Heart left ventricle (tissue), 16 donors: ENCODE measurements around the gene MEGF10. TPM values are rescaled to one million over a fixed set of nuclear protein-coding genes. Genes with fewer than 3 reads are reported as not detected.

Experiments
- ATAC-seq, 4 donors: fragments of 200-7000 bp; cut with Tn5 transposase; one replicate each; pipeline ENCODE4 v1.9.1; 2020 to 2022; ENCODE audit warnings: moderate library complexity in 4 of 4, mild to moderate bottlenecking in 3 of 4, moderate number of reproducible peaks in 1 of 4
- DNase-seq, 5 donors: peaks; one replicate each; pipeline ENCODE4 v3.0.0-alpha.2; 2020
- H3K27ac ChIP-seq, 12 donors: fragments of 200-600 bp; sonication (generic) in 4 of 12; one replicate each; pipeline versions ENCODE4 v1.5.0 to v1.8.0; 2016 to 2022; ENCODE audit warnings: mild to moderate bottlenecking in 2 of 12
- H3K27me3 ChIP-seq, 9 donors: fragments of 200-600 bp; sonication (generic) in 2 of 9; one replicate each; pipeline versions ENCODE4 v1.5.1 to v1.8.0; 2016 to 2022; ENCODE audit warnings: mild to moderate bottlenecking in 3 of 9
- H3K36me3 ChIP-seq, 9 donors: fragments of 200-600 bp; sonication (generic) in 2 of 9; one replicate each; pipeline versions ENCODE4 v1.5.0 to v1.8.0; 2018 to 2022; ENCODE audit warnings: mild to moderate bottlenecking in 2 of 9
- H3K4me1 ChIP-seq, 12 donors: fragments of 200-600 bp; sonication (generic) in 4 of 12; one replicate each; pipeline versions ENCODE4 v1.5.0 to v1.8.0; 2016 to 2022; ENCODE audit warnings: mild to moderate bottlenecking in 3 of 12
- H3K4me3 ChIP-seq, 12 donors: fragments of 200-600 bp; sonication (generic) in 4 of 12; one replicate each; pipeline versions ENCODE4 v1.5.0 to v1.8.0; 2017 to 2022; ENCODE audit warnings: mild to moderate bottlenecking in 9 of 12, moderate library complexity in 4 of 12
- H3K9me3 ChIP-seq, 12 donors: fragments of 200-600 bp; sonication (generic) in 4 of 12; one replicate each; pipeline versions ENCODE4 v1.5.0 to v1.8.0; 2016 to 2022; ENCODE audit warnings: mild to moderate bottlenecking in 1 of 12
- CTCF ChIP-seq, 12 donors: fragments of 200-600 bp; sonication (generic) in 4 of 12; IDR thresholded peaks; one replicate each; pipeline versions ENCODE4 v1.5.0 to v1.8.0; 2018 to 2022; ENCODE audit warnings: antibody characterized with exemption in 12 of 12, mild to moderate bottlenecking in 5 of 12
- POLR2A ChIP-seq, 2 donors: fragments of 450-650 bp; IDR thresholded peaks; one replicate each; pipeline ENCODE4 v1.6.1; 2017; ENCODE audit warnings: antibody characterized with exemption in 2 of 2, mild to moderate bottlenecking in 2 of 2, moderate library complexity in 2 of 2
- WGBS, 4 donors: extraction: QIAGEN DNeasy Blood & Tissue Kit in 2 of 4; methylation state at CpG; one replicate each; pipeline versions ENCODE4 v1.1.5 to v1.1.7; 2013 to 2018; 5-methylcytosine and 5-hydroxymethylcytosine counted together
- intact Hi-C, 10 donors: fragments of 100-400 bp; cut with DNase I; formaldehyde crosslinking; loops; one replicate each; pipeline versions ENCODE4 v1.11.1 to v1.14.2; 2022
- polyA plus RNA-seq, 2 donors: library from polyadenylated mRNA; stranded (reverse); fragments of 200-250 nt; gene quantifications; one replicate each; pipeline ENCODE4 v1.2.3, GENCODE V29; 2013
- total RNA-seq, 9 donors: library from RNA; depleted of rRNA in 2 of 9; stranded (reverse); fragments of >200 nt in 2 of 9; fragmentation: NEBNext Ultra II Directional in 3 of 9; extraction: Animal tissue kit (Norgen Biotek cat#: 25700) in 3 of 9; gene quantifications; one replicate each; pipeline versions ENCODE4 v1.1.0 to v1.2.4, GENCODE V29; 2016 to 2023
- donor health status: ischemic (EF 13 %, LVEDD 7.1; RV severe dilation, severe dysfunction).
- donor health status: healthy with polysubstance abuse.
- donor health status: DM: no; HTN: yes; CAD: no.
- donor health status: DM: no; HTN: no; CAD: no.
- donor health status: ischemic (EF 25% LVEDD 6.9; RV normal size, moderate dysfunction).
- donor health status: ischemic (EF 25% LVEDD 5.7; RV mildly dilated, moderate dysfunction).
- donor health status: healthy.
- donor health status: DM: yes; HTN: yes; CAD: no.
- donor health status: ischemic (EF 35%, LVEDD 5.7; RV mildly dilated, moderate dysfunction).
- donor health status: nonischemic (EF 11% LVEDD 7.7; RV severe dilation, severe dysfunction).
- donor health status: DM: yes; HTN: yes; CAD: no.
- donor health status: PGD.
- donor health status: ischemic (EF 29% LVEDD 5.4; RV normal size, mild dysfunction).
- donor health status: nonischemic (EF 23%, LVEDD 6.1; RV moderate dilation, normal function).

The MEGF10 gene
- total and polyA plus RNA-seq, 11 donors: 0.04 to 1.3 (median 0.32) TPM

- no peak for ATAC-seq
- no peak overlapping the region for H3K4me3 ChIP-seq
Observed at GRCh38 chr5:127326976-127327755, 36.6 kb downstream of the MEGF10 start.

GRCh38 chr5:127330116-127330515 lies 39.5 kb downstream of the MEGF10 start:
- Histone ChIP-seq H3K9me3 (no peaks in the 10 kb centered on the region), H3K4me3 (no peak overlapping the region), H3K27me3 (no peaks in the 10 kb centered on the region), H3K4me1 (no peaks in the 10 kb centered on the region), H3K36me3 (no peaks in the 10 kb centered on the region), H3K27ac (no peak overlapping the region)
- WGBS, 4 donors: 77 to 89% (median 83%) methylated on average over 3 of the region's 3 CpGs
- TF ChIP-seq CTCF (IDR thresholded peaks at IDR 0.05) (no peak), POLR2A (IDR thresholded peaks at IDR 0.05) (no peak)
- ATAC-seq: no peak
- no peak for DNase-seq
- intact Hi-C loops: no loop called here

More at GRCh38 chr5:127326976-127327755, 36.6 kb downstream of the MEGF10 start:
- no peaks in the 10 kb centered on the region for H3K36me3 ChIP-seq
- H3K27me3 ChIP-seq: no peaks in the 10 kb centered on the region
- no peak for DNase-seq
- intact Hi-C loops: no loop called here
- WGBS, 4 donors: 50 to 61% (median 53%) methylated on average over 1 of the region's 1 CpG
- no peak overlapping the region for H3K27ac ChIP-seq
- H3K9me3 ChIP-seq: no peaks in the 10 kb centered on the region
- H3K4me1 ChIP-seq: no peaks in the 10 kb centered on the region
- TF ChIP-seq CTCF (IDR thresholded peaks at IDR 0.05) (no peak), POLR2A (IDR thresholded peaks at IDR 0.05) (no peak)

- H3K4me3 ChIP-seq: no peak overlapping the region
- ATAC-seq (no peak), DNase-seq (no peak)
- intact Hi-C loops: no loop called here
- H3K36me3 ChIP-seq: no peaks in the 10 kb centered on the region
- 60 to 75% (median 65%) methylated on average over 3 of the region's 3 CpGs for WGBS, 4 donors
- no peaks in the 10 kb centered on the region for H3K4me1 ChIP-seq
- H3K27ac ChIP-seq: no peak overlapping the region
- no peaks in the 10 kb centered on the region for H3K9me3 ChIP-seq
- no peak for TF ChIP-seq POLR2A (IDR thresholded peaks at IDR 0.05)
- no peak for TF ChIP-seq CTCF (IDR thresholded peaks at IDR 0.05)
- no peaks in the 10 kb centered on the region for H3K27me3 ChIP-seq
Observed at GRCh38 chr5:127331890-127332649, 41.5 kb downstream of the MEGF10 start.

- H3K36me3 ChIP-seq: no peaks in the 10 kb centered on the region
- intact Hi-C loops: no loop called here
- TF ChIP-seq CTCF (IDR thresholded peaks at IDR 0.05) (no peak), POLR2A (IDR thresholded peaks at IDR 0.05) (no peak)
- H3K4me1 ChIP-seq: no peaks in the 10 kb centered on the region
- DNase-seq (no peak), ATAC-seq (peak in 1 of 4 donors; percentile 55)
- H3K27me3 ChIP-seq: no peaks in the 10 kb centered on the region
- no peak overlapping the region for H3K4me3 ChIP-seq
- WGBS, 4 donors: 41 to 65% (median 52%) methylated on average over 3 of the region's 3 CpGs
- H3K9me3 ChIP-seq: no peaks in the 10 kb centered on the region
- H3K27ac ChIP-seq: no peak overlapping the region
Observed at GRCh38 chr5:127333483-127333882, 42.9 kb downstream of the MEGF10 start.
